Epithelial cell of esophagus (primary cell): ENCODE data around the gene RNF25.

Source experiments
- DNase-seq: peaks from one replicate; pipeline ENCODE4 v3.0.0; 2010; ENCODE audit warnings: low read depth
- H3K4me3 ChIP-seq: 2 replicates; pipeline ENCODE4 v1.5.1; 2011; ENCODE audit warnings: mild to moderate bottlenecking, low read length, control low read depth
- TF ChIP-seq, protein P1 (sequence below): IDR thresholded peaks from 2 replicates; pipeline ENCODE4 v1.5.1; 2011; ENCODE audit warnings: low read depth, mild to moderate bottlenecking, low read length, control low read depth, inconsistent platforms; ENCODE audit not compliant: insufficient read depth; ENCODE audit errors: missing control alignments

Gene RNF25

GRCh38 chr2:218645126-218645525, 26.7 kb downstream of the RNF25 start:
- DNase-seq: peak; percentile 93
- TF ChIP-seq, protein P1, sequence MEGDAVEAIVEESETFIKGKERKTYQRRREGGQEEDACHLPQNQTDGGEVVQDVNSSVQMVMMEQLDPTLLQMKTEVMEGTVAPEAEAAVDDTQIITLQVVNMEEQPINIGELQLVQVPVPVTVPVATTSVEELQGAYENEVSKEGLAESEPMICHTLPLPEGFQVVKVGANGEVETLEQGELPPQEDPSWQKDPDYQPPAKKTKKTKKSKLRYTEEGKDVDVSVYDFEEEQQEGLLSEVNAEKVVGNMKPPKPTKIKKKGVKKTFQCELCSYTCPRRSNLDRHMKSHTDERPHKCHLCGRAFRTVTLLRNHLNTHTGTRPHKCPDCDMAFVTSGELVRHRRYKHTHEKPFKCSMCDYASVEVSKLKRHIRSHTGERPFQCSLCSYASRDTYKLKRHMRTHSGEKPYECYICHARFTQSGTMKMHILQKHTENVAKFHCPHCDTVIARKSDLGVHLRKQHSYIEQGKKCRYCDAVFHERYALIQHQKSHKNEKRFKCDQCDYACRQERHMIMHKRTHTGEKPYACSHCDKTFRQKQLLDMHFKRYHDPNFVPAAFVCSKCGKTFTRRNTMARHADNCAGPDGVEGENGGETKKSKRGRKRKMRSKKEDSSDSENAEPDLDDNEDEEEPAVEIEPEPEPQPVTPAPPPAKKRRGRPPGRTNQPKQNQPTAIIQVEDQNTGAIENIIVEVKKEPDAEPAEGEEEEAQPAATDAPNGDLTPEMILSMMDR: no peak

DNA sequence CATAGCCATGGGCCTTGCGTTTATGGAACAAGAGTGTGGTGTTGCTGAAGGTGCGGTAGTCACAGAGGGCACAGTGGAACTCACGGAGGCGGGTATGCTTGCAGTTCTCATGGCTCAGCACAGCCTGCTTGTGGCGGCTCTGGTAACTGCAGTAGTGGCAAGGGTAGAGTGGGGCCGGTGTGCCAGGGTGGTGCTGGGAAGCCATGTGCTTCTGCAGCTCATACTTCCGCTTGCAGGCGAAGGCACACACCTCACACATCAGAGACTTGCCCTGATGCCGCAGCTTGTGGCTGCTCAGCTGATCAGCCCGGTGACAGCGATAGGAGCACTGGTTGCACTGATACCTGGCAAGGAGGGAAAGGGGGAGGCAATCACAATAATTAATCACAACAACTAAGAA, 27.1 kb downstream of the RNF25 start:
- TF ChIP-seq, protein P1: no peak
- no peak overlapping the region for H3K4me3 ChIP-seq
- no peak for DNase-seq

More at GRCh38 chr2:218645126-218645525, 26.7 kb downstream of the RNF25 start:
- H3K4me3 ChIP-seq: no peak overlapping the region

DNA sequence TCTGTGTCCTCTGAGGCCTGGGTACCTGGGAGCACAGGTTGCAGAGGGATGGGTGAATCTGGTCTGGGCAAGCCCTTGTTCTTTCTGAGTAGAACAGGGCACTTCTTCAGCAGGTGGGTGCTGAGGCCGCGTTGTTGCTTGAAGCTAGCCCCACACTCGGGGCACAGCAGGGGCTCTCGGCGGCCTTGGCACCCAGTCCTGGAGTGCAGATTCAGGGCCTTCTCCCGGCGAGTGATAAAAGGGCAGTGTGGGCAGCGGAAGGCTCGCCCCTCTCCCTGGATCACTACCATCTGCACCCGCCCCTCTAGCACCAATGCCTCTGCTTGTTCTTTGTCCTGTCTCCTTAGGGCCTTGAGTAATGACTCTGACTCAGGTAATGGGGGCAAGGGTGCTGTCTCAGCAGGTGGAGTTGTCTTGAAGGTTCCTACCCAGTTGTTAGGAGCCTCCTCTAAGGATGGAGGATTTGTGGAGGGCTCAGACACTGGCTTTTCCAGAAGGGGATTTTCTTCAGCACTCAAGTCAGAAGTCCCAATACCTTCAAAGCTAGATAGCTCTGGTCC, 28.0 kb downstream of the RNF25 start:
- TF ChIP-seq, protein P1: no peak
- peak; percentile 69 for DNase-seq
- no peak overlapping the region for H3K4me3 ChIP-seq

DNA sequence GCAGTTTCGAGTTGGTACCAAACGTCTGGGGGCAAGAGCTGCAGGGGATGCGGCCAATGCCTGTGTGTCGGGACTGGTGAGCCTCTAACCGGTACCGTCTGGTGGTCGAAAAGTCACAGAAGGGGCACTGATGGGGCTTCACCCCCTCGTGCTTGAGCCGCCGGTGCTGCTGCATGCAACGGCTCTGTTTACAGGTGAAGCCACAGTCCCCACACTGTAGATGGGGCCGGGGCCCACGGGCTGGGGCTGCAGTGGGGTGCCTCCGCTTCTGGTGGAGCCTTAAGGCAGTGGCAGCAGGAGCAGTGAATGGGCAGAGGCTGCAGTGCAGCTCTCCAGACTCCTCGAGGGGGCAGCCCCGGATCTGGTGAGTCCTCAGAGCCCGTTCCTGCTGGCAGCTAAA, 29.0 kb downstream of the RNF25 start:
- DNase-seq: no peak
- H3K4me3 ChIP-seq: no peak overlapping the region
- TF ChIP-seq, protein P1: no peak

DNA sequence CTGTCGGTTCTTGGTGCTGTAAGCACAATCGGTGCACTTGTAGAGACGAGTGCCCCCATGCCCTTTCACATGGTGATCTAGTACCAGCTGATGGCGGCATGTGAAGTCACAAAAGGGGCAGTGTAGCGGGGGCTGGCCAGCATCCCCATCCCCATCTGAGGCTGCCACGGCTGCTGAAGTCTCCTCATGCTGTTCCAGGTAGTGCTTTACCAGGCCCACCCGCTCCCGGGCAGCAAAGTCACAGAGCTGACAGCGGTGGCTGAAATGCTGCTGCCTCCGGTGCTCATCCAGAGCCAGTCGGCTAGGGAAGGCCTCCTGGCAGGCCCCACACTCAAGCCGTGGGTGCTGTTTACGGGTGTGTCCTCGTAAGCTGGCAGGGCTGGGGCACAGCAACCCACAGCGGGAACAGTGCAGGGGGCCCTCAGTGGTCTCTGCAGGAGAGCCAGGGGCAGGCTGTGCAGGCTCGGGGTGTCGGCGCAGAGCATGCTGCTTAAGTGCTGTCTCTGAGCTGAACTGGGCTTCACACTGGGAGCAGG, 29.6 kb downstream of the RNF25 start:
- no peak for DNase-seq
- H3K4me3 ChIP-seq: no peak overlapping the region
- TF ChIP-seq, protein P1: no peak

- TF ChIP-seq, protein P1: no peak
Measured at GRCh38 chr2:218638372-218638771, 33.4 kb downstream of the RNF25 start.

GRCh38 chr2:218635719-218636118, 36.1 kb downstream of the RNF25 start:
- TF ChIP-seq, protein P1: no peak
- no peak for DNase-seq
- H3K4me3 ChIP-seq: no peak overlapping the region

More at GRCh38 chr2:218638372-218638771, 33.4 kb downstream of the RNF25 start:
- no peak overlapping the region for H3K4me3 ChIP-seq
- no peak for DNase-seq
